ENCODE results near the gene IFNA6.

The IFNA6 gene

GRCh38 chr9:21322911-21323461 is 27.7 kb downstream of the IFNA6 start:
- Histone ChIP-seq H3K4me3 (ENCODE audit: low read depth in 1 of 2, low read length in 2 of 2) (no peak overlapping the region), H3K27me3 (ENCODE audit: control insufficient read depth in 1 of 2, insufficient read depth in 2 of 2, low read length in 2 of 2) (no peaks in the 10 kb centered on the region), H3K36me3 (ENCODE audit: insufficient read depth, low read length) (peaks cover 22% of the 10 kb centered on the region)

GRCh38 chr9:21320465-21320864 is 30.2 kb downstream of the IFNA6 start:
- Histone ChIP-seq H3K9me3 (ENCODE audit: low read length) (no peaks in the 10 kb centered on the region), H3K4me1 (ENCODE audit: insufficient read depth, low read length) (peaks cover 5% of the 10 kb centered on the region), H3K27ac (ENCODE audit: low read depth, low read length) (no peak overlapping the region), H3K4me3 (ENCODE audit: low read depth in 1 of 2, low read length in 2 of 2) (no peak overlapping the region), H3K27me3 (ENCODE audit: control insufficient read depth in 1 of 2, insufficient read depth in 2 of 2, low read length in 2 of 2) (no peaks in the 10 kb centered on the region), H3K9ac (ENCODE audit: low read length) (no peak overlapping the region), H3K36me3 (ENCODE audit: insufficient read depth, low read length) (peaks cover 22% of the 10 kb centered on the region)

More at GRCh38 chr9:21322911-21323461, 27.7 kb downstream of the IFNA6 start:
- Histone ChIP-seq H3K9ac (ENCODE audit: low read length) (no peak overlapping the region), H3K9me3 (ENCODE audit: low read length) (no peaks in the 10 kb centered on the region), H3K27ac (ENCODE audit: low read depth, low read length) (no peak overlapping the region), H3K4me1 (ENCODE audit: insufficient read depth, low read length) (peaks cover 12% of the 10 kb centered on the region)

- no peak overlapping the region for H3K27ac ChIP-seq (ENCODE audit: low read depth, low read length)
- H3K27me3 ChIP-seq (ENCODE audit: control insufficient read depth in 1 of 2, insufficient read depth in 2 of 2, low read length in 2 of 2): no peaks in the 10 kb centered on the region
- peaks cover 5% of the 10 kb centered on the region for H3K4me1 ChIP-seq (ENCODE audit: insufficient read depth, low read length)
- H3K9me3 ChIP-seq (ENCODE audit: low read length): no peaks in the 10 kb centered on the region
- H3K9ac ChIP-seq (ENCODE audit: low read length): no peak overlapping the region
- no peak overlapping the region for H3K4me3 ChIP-seq (ENCODE audit: low read depth in 1 of 2, low read length in 2 of 2)
- H3K36me3 ChIP-seq (ENCODE audit: insufficient read depth, low read length): peaks cover 12% of the 10 kb centered on the region
Measured at GRCh38 chr9:21317956-21318923, 32.4 kb downstream of the IFNA6 start.

- H3K9me3 ChIP-seq (ENCODE audit: low read length): no peaks in the 10 kb centered on the region
- H3K9ac ChIP-seq (ENCODE audit: low read length): no peak overlapping the region
- no peaks in the 10 kb centered on the region for H3K27me3 ChIP-seq (ENCODE audit: control insufficient read depth in 1 of 2, insufficient read depth in 2 of 2, low read length in 2 of 2)
- H3K36me3 ChIP-seq (ENCODE audit: insufficient read depth, low read length): peaks cover 4% of the 10 kb centered on the region
- no peak overlapping the region for H3K27ac ChIP-seq (ENCODE audit: low read depth, low read length)
- no peak overlapping the region for H3K4me3 ChIP-seq (ENCODE audit: low read depth in 1 of 2, low read length in 2 of 2)
- H3K4me1 ChIP-seq (ENCODE audit: insufficient read depth, low read length): peaks cover 5% of the 10 kb centered on the region
Measured at GRCh38 chr9:21316860-21317259, 33.8 kb downstream of the IFNA6 start.

- no peaks in the 10 kb centered on the region for H3K9me3 ChIP-seq (ENCODE audit: low read length)
- H3K9ac ChIP-seq (ENCODE audit: low read length): no peak overlapping the region
- H3K27me3 ChIP-seq (ENCODE audit: control insufficient read depth in 1 of 2, insufficient read depth in 2 of 2, low read length in 2 of 2): no peaks in the 10 kb centered on the region
- peaks cover 5% of the 10 kb centered on the region for H3K4me1 ChIP-seq (ENCODE audit: insufficient read depth, low read length)
- no peak overlapping the region for H3K27ac ChIP-seq (ENCODE audit: low read depth, low read length)
- no peak overlapping the region for H3K4me3 ChIP-seq (ENCODE audit: low read depth in 1 of 2, low read length in 2 of 2)
- H3K36me3 ChIP-seq (ENCODE audit: insufficient read depth, low read length): no peaks in the 10 kb centered on the region
Measured at GRCh38 chr9:21316032-21316842, 34.5 kb downstream of the IFNA6 start.

GRCh38 chr9:21314152-21314551 is 36.5 kb downstream of the IFNA6 start:
- H3K36me3 ChIP-seq (ENCODE audit: insufficient read depth, low read length): no peaks in the 10 kb centered on the region
- no peak overlapping the region for H3K4me3 ChIP-seq (ENCODE audit: low read depth in 1 of 2, low read length in 2 of 2)
- H3K4me1 ChIP-seq (ENCODE audit: insufficient read depth, low read length): peaks cover 5% of the 10 kb centered on the region
- no peak overlapping the region for H3K27ac ChIP-seq (ENCODE audit: low read depth, low read length)
- H3K9me3 ChIP-seq (ENCODE audit: low read length): no peaks in the 10 kb centered on the region
- no peak overlapping the region for H3K9ac ChIP-seq (ENCODE audit: low read length)
- no peaks in the 10 kb centered on the region for H3K27me3 ChIP-seq (ENCODE audit: control insufficient read depth in 1 of 2, insufficient read depth in 2 of 2, low read length in 2 of 2)

- Histone ChIP-seq H3K4me1 (ENCODE audit: insufficient read depth, low read length) (peaks cover 5% of the 10 kb centered on the region), H3K9ac (ENCODE audit: low read length) (no peak overlapping the region), H3K27me3 (ENCODE audit: control insufficient read depth in 1 of 2, insufficient read depth in 2 of 2, low read length in 2 of 2) (no peaks in the 10 kb centered on the region), H3K9me3 (ENCODE audit: low read length) (no peaks in the 10 kb centered on the region), H3K36me3 (ENCODE audit: insufficient read depth, low read length) (no peaks in the 10 kb centered on the region), H3K4me3 (ENCODE audit: low read depth in 1 of 2, low read length in 2 of 2) (no peak overlapping the region), H3K27ac (ENCODE audit: low read depth, low read length) (no peak overlapping the region)
Measured at GRCh38 chr9:21311889-21312288, 38.8 kb downstream of the IFNA6 start.

- no peaks in the 10 kb centered on the region for H3K27me3 ChIP-seq (ENCODE audit: control insufficient read depth in 1 of 2, insufficient read depth in 2 of 2, low read length in 2 of 2)
- H3K9me3 ChIP-seq (ENCODE audit: low read length): no peaks in the 10 kb centered on the region
- H3K36me3 ChIP-seq (ENCODE audit: insufficient read depth, low read length): no peaks in the 10 kb centered on the region
- H3K9ac ChIP-seq (ENCODE audit: low read length): no peak within 1 kb of the TSS
- no peak within 1 kb of the TSS for H3K4me3 ChIP-seq (ENCODE audit: low read depth in 1 of 2, low read length in 2 of 2)
- no peaks in the 10 kb centered on the region for H3K4me1 ChIP-seq (ENCODE audit: insufficient read depth, low read length)
- no peak within 1 kb of the TSS for H3K27ac ChIP-seq (ENCODE audit: low read depth, low read length)
Measured at GRCh38 chr9:21305213-21305612, 45.5 kb downstream of the IFNA6 start, which contains the start of gene IFNA5. TSS of gene IFNA5 (minus strand) at chr9:21305313. CDS start at chr9:21305256, 57 bp downstream.
